OCI-LY3 (cell line): ENCODE measurements around the gene GPR148.

Source experiments
- CTCF ChIP-seq: fragments of 200-600, 300-600 bp; sonication (generic); IDR thresholded peaks from 2 replicates; pipeline ENCODE4 v1.5.1; 2014; ENCODE audit warnings: antibody characterized with exemption, low read length, low read depth
- EZH2phosphoT487 ChIP-seq: fragments of 200-600 bp; shearing (Covaris generic); IDR thresholded peaks from 2 replicates; pipeline ENCODE4 v1.6.1; 2018; ENCODE audit warnings: antibody characterized with exemption, mixed run types, low read depth

GRCh38 chr2:130768191-130768855 is 39.5 kb downstream of the GPR148 start:
- peak; percentile 35 for TF ChIP-seq CTCF
- TF ChIP-seq EZH2phosphoT487 = no peak
